Testis (tissue), 2 donors: ENCODE results near the gene MLH3.

Source experiments
- POLR2A ChIP-seq: fragments of 450-650 bp; IDR thresholded peaks from one replicate; pipeline ENCODE4 v1.6.1; 2017; ENCODE audit warnings: antibody characterized with exemption, mild to moderate bottlenecking, moderate library complexity
- TF ChIP-seq, protein P1 (sequence below), 3 experiments: fragments of 450-650 bp in 2 of 3; fragments of 200-600 bp in 1 of 3; sonication (generic) in 1 of 3; IDR thresholded peaks; one replicate each; pipeline ENCODE4 v1.5.1; 2016 to 2019; ENCODE audit warnings: antibody characterized with exemption in 3 of 3, mild to moderate bottlenecking in 2 of 3, moderate library complexity in 1 of 3

DNA sequence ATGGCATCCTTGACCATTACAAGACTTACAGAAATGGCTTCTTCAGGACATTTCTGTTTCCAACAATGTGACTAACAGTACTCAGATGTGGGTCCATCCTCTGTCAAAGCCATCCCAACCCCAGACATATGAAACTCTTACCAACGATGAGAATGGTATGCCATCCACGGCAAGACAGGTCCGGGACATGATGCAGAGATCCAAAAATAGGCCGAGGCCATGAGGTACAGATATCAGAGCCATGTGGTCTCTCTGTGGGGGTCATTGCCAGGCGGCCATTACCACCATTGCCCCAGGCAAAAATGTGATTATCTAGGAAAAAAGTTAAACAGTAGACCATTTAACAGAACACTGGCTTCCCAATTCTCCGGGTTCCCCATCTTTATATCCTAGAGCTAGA lies 45.7 kb upstream of the MLH3 start:
- TF ChIP-seq, protein P1, sequence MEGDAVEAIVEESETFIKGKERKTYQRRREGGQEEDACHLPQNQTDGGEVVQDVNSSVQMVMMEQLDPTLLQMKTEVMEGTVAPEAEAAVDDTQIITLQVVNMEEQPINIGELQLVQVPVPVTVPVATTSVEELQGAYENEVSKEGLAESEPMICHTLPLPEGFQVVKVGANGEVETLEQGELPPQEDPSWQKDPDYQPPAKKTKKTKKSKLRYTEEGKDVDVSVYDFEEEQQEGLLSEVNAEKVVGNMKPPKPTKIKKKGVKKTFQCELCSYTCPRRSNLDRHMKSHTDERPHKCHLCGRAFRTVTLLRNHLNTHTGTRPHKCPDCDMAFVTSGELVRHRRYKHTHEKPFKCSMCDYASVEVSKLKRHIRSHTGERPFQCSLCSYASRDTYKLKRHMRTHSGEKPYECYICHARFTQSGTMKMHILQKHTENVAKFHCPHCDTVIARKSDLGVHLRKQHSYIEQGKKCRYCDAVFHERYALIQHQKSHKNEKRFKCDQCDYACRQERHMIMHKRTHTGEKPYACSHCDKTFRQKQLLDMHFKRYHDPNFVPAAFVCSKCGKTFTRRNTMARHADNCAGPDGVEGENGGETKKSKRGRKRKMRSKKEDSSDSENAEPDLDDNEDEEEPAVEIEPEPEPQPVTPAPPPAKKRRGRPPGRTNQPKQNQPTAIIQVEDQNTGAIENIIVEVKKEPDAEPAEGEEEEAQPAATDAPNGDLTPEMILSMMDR (IDR thresholded peaks at IDR 0.05) = no peak
- no peak for TF ChIP-seq POLR2A
